ENCODE measurements around the gene ACSF3.
A peak's percentile ranks its signal among the peaks of the same experiment; 100 is the strongest.
"Not testable (repeated sequence)": the region's sequence is repeated elsewhere in the genome, so short reads cannot be mapped to it uniquely, and the experiment has no call there.

ACSF3 gene

GRCh38 chr16:89087922-89088497, 5.6 kb upstream of the ACSF3 start:
- Histone ChIP-seq H3K27ac (ENCODE audit: low read length) (no peak overlapping the region), H3K4me1 (ENCODE audit: control insufficient read depth, insufficient read depth, low read length) (no peaks in the 10 kb centered on the region), H3K9me3 (ENCODE audit: control insufficient read depth in 2 of 2, low read length in 2 of 2) (no peaks in the 10 kb centered on the region), H3K36me3 (ENCODE audit: control insufficient read depth in 2 of 2, insufficient read depth in 2 of 2, low read length in 2 of 2) (no peaks in the 10 kb centered on the region), H3K27me3 (ENCODE audit: control insufficient read depth in 1 of 2, insufficient read depth in 2 of 2, low read length in 2 of 2) (peaks cover 36 to 45% of the 10 kb centered on the region in 2 donors), H3K9ac (ENCODE audit: low read length in 2 of 2) (no peak overlapping the region), H3K4me3 (ENCODE audit: low read length in 2 of 2) (no peak overlapping the region)

- H3K27ac ChIP-seq (ENCODE audit: low read length) = no peak overlapping the region
- peaks cover under 1% of the 10 kb centered on the region for H3K4me1 ChIP-seq (ENCODE audit: control insufficient read depth, insufficient read depth, low read length)
- H3K27me3 ChIP-seq (ENCODE audit: control insufficient read depth in 1 of 2, insufficient read depth in 2 of 2, low read length in 2 of 2) = peaks cover 36 to 45% of the 10 kb centered on the region in 2 donors
- no peak overlapping the region for H3K9ac ChIP-seq (ENCODE audit: low read length in 2 of 2)
- H3K4me3 ChIP-seq (ENCODE audit: low read length in 2 of 2) = no peak overlapping the region
- no peaks in the 10 kb centered on the region for H3K36me3 ChIP-seq (ENCODE audit: control insufficient read depth in 2 of 2, insufficient read depth in 2 of 2, low read length in 2 of 2)
- H3K9me3 ChIP-seq (ENCODE audit: control insufficient read depth in 2 of 2, low read length in 2 of 2) = no peaks in the 10 kb centered on the region
Measured at GRCh38 chr16:89089120-89089519, 4.5 kb upstream of the ACSF3 start.

GRCh38 chr16:89090182-89090630, 3.4 kb upstream of the ACSF3 start:
- H3K27me3 ChIP-seq (ENCODE audit: control insufficient read depth in 1 of 2, insufficient read depth in 2 of 2, low read length in 2 of 2) = peaks cover 34 to 39% of the 10 kb centered on the region in 2 donors
- H3K27ac ChIP-seq (ENCODE audit: low read length) = no peak overlapping the region
- no peak overlapping the region for H3K9ac ChIP-seq (ENCODE audit: low read length in 2 of 2)
- H3K4me3 ChIP-seq (ENCODE audit: low read length in 2 of 2) = no peak overlapping the region
- H3K9me3 ChIP-seq (ENCODE audit: control insufficient read depth in 2 of 2, low read length in 2 of 2) = no peaks in the 10 kb centered on the region
- H3K36me3 ChIP-seq (ENCODE audit: control insufficient read depth in 2 of 2, insufficient read depth in 2 of 2, low read length in 2 of 2) = no peaks in the 10 kb centered on the region
- peaks cover 11% of the 10 kb centered on the region for H3K4me1 ChIP-seq (ENCODE audit: control insufficient read depth, insufficient read depth, low read length)

GRCh38 chr16:89090669-89091426, 2.8 kb upstream of the ACSF3 start:
- peaks cover 13% of the 10 kb centered on the region for H3K4me1 ChIP-seq (ENCODE audit: control insufficient read depth, insufficient read depth, low read length)

GRCh38 chr16:89092013-89092412, 1.6 kb upstream of the ACSF3 start:
- H3K36me3 ChIP-seq (ENCODE audit: control insufficient read depth in 2 of 2, insufficient read depth in 2 of 2, low read length in 2 of 2) = no peaks in the 10 kb centered on the region
- no peak overlapping the region for H3K4me3 ChIP-seq (ENCODE audit: low read length in 2 of 2)
- H3K27me3 ChIP-seq (ENCODE audit: control insufficient read depth in 1 of 2, insufficient read depth in 2 of 2, low read length in 2 of 2) = peaks cover 32 to 34% of the 10 kb centered on the region in 2 donors
- H3K4me1 ChIP-seq (ENCODE audit: control insufficient read depth, insufficient read depth, low read length) = peaks cover 13% of the 10 kb centered on the region
- H3K9ac ChIP-seq (ENCODE audit: low read length in 2 of 2) = no peak overlapping the region
- no peaks in the 10 kb centered on the region for H3K9me3 ChIP-seq (ENCODE audit: control insufficient read depth in 2 of 2, low read length in 2 of 2)
- H3K27ac ChIP-seq (ENCODE audit: low read length) = no peak overlapping the region

More at GRCh38 chr16:89090669-89091426, 2.8 kb upstream of the ACSF3 start:
- no peak overlapping the region for H3K9ac ChIP-seq (ENCODE audit: low read length in 2 of 2)
- no peak overlapping the region for H3K27ac ChIP-seq (ENCODE audit: low read length)
- no peaks in the 10 kb centered on the region for H3K9me3 ChIP-seq (ENCODE audit: control insufficient read depth in 2 of 2, low read length in 2 of 2)
- H3K27me3 ChIP-seq (ENCODE audit: control insufficient read depth in 1 of 2, insufficient read depth in 2 of 2, low read length in 2 of 2) = peaks cover 34% of the 10 kb centered on the region in 2 donors
- H3K4me3 ChIP-seq (ENCODE audit: low read length in 2 of 2) = no peak overlapping the region
- no peaks in the 10 kb centered on the region for H3K36me3 ChIP-seq (ENCODE audit: control insufficient read depth in 2 of 2, insufficient read depth in 2 of 2, low read length in 2 of 2)

- H3K36me3 ChIP-seq (ENCODE audit: control insufficient read depth in 2 of 2, insufficient read depth in 2 of 2, low read length in 2 of 2); H3K9me3 ChIP-seq (ENCODE audit: control insufficient read depth in 2 of 2, low read length in 2 of 2); H3K27ac ChIP-seq (ENCODE audit: low read length): not testable (repeated sequence)
- H3K27me3 ChIP-seq (ENCODE audit: control insufficient read depth in 1 of 2, insufficient read depth in 2 of 2, low read length in 2 of 2) = peaks cover 25 to 26% of the 10 kb centered on the region in 2 donors
- peaks cover 13% of the 10 kb centered on the region for H3K4me1 ChIP-seq (ENCODE audit: control insufficient read depth, insufficient read depth, low read length)
- H3K9ac ChIP-seq (ENCODE audit: low read length in 2 of 2) = peak overlapping the region; percentile 33 to 55
- H3K4me3 ChIP-seq (ENCODE audit: low read length in 2 of 2) = peak overlapping the region; percentile 46 to 83
Measured at GRCh38 chr16:89093252-89093601, 425 bp upstream of the ACSF3 start.

- H3K27ac ChIP-seq (ENCODE audit: low read length) = no peak overlapping the region
- H3K4me3 ChIP-seq (ENCODE audit: low read length in 2 of 2) = peak overlapping the region; percentile 83
- peaks cover 13% of the 10 kb centered on the region for H3K4me1 ChIP-seq (ENCODE audit: control insufficient read depth, insufficient read depth, low read length)
- peak overlapping the region; percentile 66 to 85 for H3K9ac ChIP-seq (ENCODE audit: low read length in 2 of 2)
- peaks cover 0 to 7% of the 10 kb centered on the region in 2 donors for H3K36me3 ChIP-seq (ENCODE audit: control insufficient read depth in 2 of 2, insufficient read depth in 2 of 2, low read length in 2 of 2)
- H3K9me3 ChIP-seq (ENCODE audit: control insufficient read depth in 2 of 2, low read length in 2 of 2) = no peaks in the 10 kb centered on the region
- H3K27me3 ChIP-seq (ENCODE audit: control insufficient read depth in 1 of 2, insufficient read depth in 2 of 2, low read length in 2 of 2) = peaks cover 18 to 19% of the 10 kb centered on the region in 2 donors
Measured at GRCh38 chr16:89094252-89094879, 714 bp downstream of the ACSF3 start.

- H3K9ac ChIP-seq (ENCODE audit: low read length in 2 of 2) = peak overlapping the region; percentile 47 to 85
- H3K27me3 ChIP-seq (ENCODE audit: control insufficient read depth in 1 of 2, insufficient read depth in 2 of 2, low read length in 2 of 2) = peaks cover 13 to 16% of the 10 kb centered on the region in 2 donors
- no peaks in the 10 kb centered on the region for H3K9me3 ChIP-seq (ENCODE audit: control insufficient read depth in 2 of 2, low read length in 2 of 2)
- peaks cover 13% of the 10 kb centered on the region for H3K4me1 ChIP-seq (ENCODE audit: control insufficient read depth, insufficient read depth, low read length)
- H3K4me3 ChIP-seq (ENCODE audit: low read length in 2 of 2) = peak overlapping the region; percentile 83
- H3K27ac ChIP-seq (ENCODE audit: low read length) = no peak overlapping the region
- H3K36me3 ChIP-seq (ENCODE audit: control insufficient read depth in 2 of 2, insufficient read depth in 2 of 2, low read length in 2 of 2) = peaks cover 0 to 7% of the 10 kb centered on the region in 2 donors
Measured at GRCh38 chr16:89094880-89095258, 1.2 kb downstream of the ACSF3 start.

GRCh38 chr16:89095491-89095951, 1.9 kb downstream of the ACSF3 start:
- no peak overlapping the region for H3K27ac ChIP-seq (ENCODE audit: low read length)
- H3K4me1 ChIP-seq (ENCODE audit: control insufficient read depth, insufficient read depth, low read length) = peaks cover 13% of the 10 kb centered on the region
- no peak overlapping the region for H3K4me3 ChIP-seq (ENCODE audit: low read length in 2 of 2)
- no peaks in the 10 kb centered on the region for H3K9me3 ChIP-seq (ENCODE audit: control insufficient read depth in 2 of 2, low read length in 2 of 2)
- H3K9ac ChIP-seq (ENCODE audit: low read length in 2 of 2) = no peak overlapping the region
- H3K36me3 ChIP-seq (ENCODE audit: control insufficient read depth in 2 of 2, insufficient read depth in 2 of 2, low read length in 2 of 2) = peaks cover 0 to 7% of the 10 kb centered on the region in 2 donors
- H3K27me3 ChIP-seq (ENCODE audit: control insufficient read depth in 1 of 2, insufficient read depth in 2 of 2, low read length in 2 of 2) = peaks cover 8 to 11% of the 10 kb centered on the region in 2 donors

- Histone ChIP-seq H3K27ac (ENCODE audit: low read length) (no peak overlapping the region), H3K4me3 (ENCODE audit: low read length in 2 of 2) (no peak overlapping the region), H3K9ac (ENCODE audit: low read length in 2 of 2) (no peak overlapping the region), H3K9me3 (ENCODE audit: control insufficient read depth in 2 of 2, low read length in 2 of 2) (no peaks in the 10 kb centered on the region), H3K27me3 (ENCODE audit: control insufficient read depth in 1 of 2, insufficient read depth in 2 of 2, low read length in 2 of 2) (peaks cover 5 to 7% of the 10 kb centered on the region in 2 donors), H3K36me3 (ENCODE audit: control insufficient read depth in 2 of 2, insufficient read depth in 2 of 2, low read length in 2 of 2) (peaks cover 0 to 10% of the 10 kb centered on the region in 2 donors), H3K4me1 (ENCODE audit: control insufficient read depth, insufficient read depth, low read length) (peaks cover 13% of the 10 kb centered on the region)
Measured at GRCh38 chr16:89096042-89096717, 2.5 kb downstream of the ACSF3 start.

Data from stomach smooth muscle (tissue), 2 donors.